ENCODE results near the gene ARL2BP. TPM values are rescaled to one million over a fixed set of nuclear protein-coding genes. Genes with fewer than 3 reads are reported as not detected.
A peak's percentile ranks its signal among the peaks of the same experiment; 100 is the strongest.

Gene ARL2BP
- total and polyA plus RNA-seq, 10 of the 15 experiments (the other 5 are each of a cell fraction or from before 2014, with no cell fraction given), result 12.5 to 56.6 (median 29.7) TPM

DNA sequence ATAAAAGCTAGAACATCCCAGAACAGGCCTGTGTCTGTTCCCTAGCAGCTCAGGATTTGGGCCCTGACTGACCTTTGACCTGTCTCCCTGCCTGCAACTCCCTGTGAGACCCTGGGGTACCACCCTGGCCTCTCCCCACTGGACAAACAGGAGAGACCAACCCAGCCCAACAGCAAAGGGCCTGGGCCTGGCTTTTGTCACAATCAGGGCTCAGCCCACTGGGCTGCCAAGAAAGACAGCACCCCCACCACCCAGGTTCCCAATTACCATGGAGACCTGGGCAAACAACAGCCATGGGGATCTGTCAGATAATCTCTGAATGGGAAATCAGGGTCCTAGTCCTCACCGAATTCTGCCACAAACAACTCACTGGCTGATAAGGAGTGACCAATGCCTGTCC is 28.3 kb downstream of the ARL2BP start:
- POLR2A ChIA-PET, result interaction anchor here (0.8 to 1.0 kb wide), 2 partner anchors 10 to 16 kb away, joined by 3 read pairs; no protein-coding TSS in a partner anchor
- intact Hi-C loops (cut with micrococcal nuclease; ENCODE audit: unreplicated experiment), result no loop called here
- TF ChIP-seq NR2F1 (conservative IDR thresholded peaks at IDR 0.05), result 0 out of 2 replicates have a peak, but pooled peaks have one; percentile 22
- no peak for TF ChIP-seq BCL3 (IDR thresholded peaks at IDR 0.05; ENCODE audit: borderline replicate concordance, insufficient read depth, low read depth, low read length, poor library complexity, severe bottlenecking)
- CTCF ChIA-PET, result no interaction called here
- SMC1A ChIA-PET (ENCODE audit: uncharacterized antibody, unreplicated experiment), result no interaction called here
- FAIRE-seq (no peak), ATAC-seq (no peak), DNase-seq (ENCODE audit: low read depth, low spot score) (no peak)
- no peaks in the 10 kb centered on the region for H3K27me3 ChIP-seq (replicated peaks in 1 of 2; ENCODE audit: control insufficient read depth in 2 of 2, insufficient read depth in 2 of 2, low read length in 1 of 2)
- no peaks in the 10 kb centered on the region for H3K4me1 ChIP-seq (ENCODE audit: control insufficient read depth, insufficient read depth, low read length)
- no TSS peak for BruUV-seq (replicated peaks)
- H3K4me2 ChIP-seq (ENCODE audit: control insufficient read depth, insufficient read depth), result no peak overlapping the region
- no peaks in the 10 kb centered on the region for H3K36me3 ChIP-seq (ENCODE audit: control insufficient read depth in 2 of 2, insufficient read depth in 2 of 2, low read length in 1 of 2)
- RAD21 ChIA-PET (ENCODE audit: unreplicated experiment), result no interaction called here
- WGBS (ENCODE audit: insufficient coverage, insufficient replicate concordance, low lambda C conversion rate, missing lambda C conversion rate), result 40% methylated on average over 1 of the region's 1 CpG
- no peak overlapping the region for H3K27ac ChIP-seq (ENCODE audit: control insufficient read depth, insufficient read depth)
- H3K9ac ChIP-seq (ENCODE audit: control insufficient read depth, insufficient read depth, low read length), result no peak overlapping the region
- H3K9me3 ChIP-seq (replicated peaks; ENCODE audit: control insufficient read depth, insufficient read depth, low read length), result no peaks in the 10 kb centered on the region
- H4K20me1 ChIP-seq (ENCODE audit: control insufficient read depth, insufficient read depth), result no peaks in the 10 kb centered on the region
- no peak overlapping the region for H3K4me3 ChIP-seq
- in situ Hi-C loops (cut with MboI), result no loop called here
- no peaks in the 10 kb centered on the region for H3K79me2 ChIP-seq (ENCODE audit: control insufficient read depth, insufficient read depth, low read length)
- H2AFZ ChIP-seq (ENCODE audit: control insufficient read depth, low read depth, low read length), result no peak overlapping the region

- Histone ChIP-seq H3K27me3 (replicated peaks in 1 of 2; ENCODE audit: control insufficient read depth in 2 of 2, insufficient read depth in 2 of 2, low read length in 1 of 2) (no peaks in the 10 kb centered on the region), H3K9me3 (replicated peaks; ENCODE audit: control insufficient read depth, insufficient read depth, low read length) (no peaks in the 10 kb centered on the region), H4K20me1 (ENCODE audit: control insufficient read depth, insufficient read depth) (no peaks in the 10 kb centered on the region), H3K9ac (ENCODE audit: control insufficient read depth, insufficient read depth, low read length) (no peak overlapping the region), H3K27ac (ENCODE audit: control insufficient read depth, insufficient read depth) (no peak overlapping the region), H3K36me3 (ENCODE audit: control insufficient read depth in 2 of 2, insufficient read depth in 2 of 2, low read length in 1 of 2) (no peaks in the 10 kb centered on the region), H3K4me1 (ENCODE audit: control insufficient read depth, insufficient read depth, low read length) (no peaks in the 10 kb centered on the region), H2AFZ (ENCODE audit: control insufficient read depth, low read depth, low read length) (no peak overlapping the region), H3K79me2 (ENCODE audit: control insufficient read depth, insufficient read depth, low read length) (no peaks in the 10 kb centered on the region), H3K4me3 (no peak overlapping the region), H3K4me2 (ENCODE audit: control insufficient read depth, insufficient read depth) (no peak overlapping the region)
- no peak for DNase-seq (ENCODE audit: low read depth, low spot score)
- 51% methylated on average over 5 of the region's 5 CpGs for WGBS (ENCODE audit: insufficient coverage, insufficient replicate concordance, low lambda C conversion rate, missing lambda C conversion rate)
- no peak for FAIRE-seq
- POLR2A ChIA-PET, result interaction anchor here (1.0 kb wide), 1 partner anchor 16 kb away, joined by 3 read pairs; no protein-coding TSS in a partner anchor
- no peak for TF ChIP-seq ZBTB4 (CRISPR knock-in tag; IDR thresholded peaks at IDR 0.05)
- no peak for TF ChIP-seq ATF7 (IDR thresholded peaks at IDR 0.05; ENCODE audit: low read depth)
- no peak for TF ChIP-seq MTA2 (IDR thresholded peaks at IDR 0.05; ENCODE audit: low read depth)
- TF ChIP-seq PBX3 (IDR thresholded peaks at IDR 0.05; ENCODE audit: insufficient replicate concordance, low read depth, low read length), result no peak
- CTCF ChIA-PET, result no interaction called here
- ATAC-seq, result no peak
- RAD21 ChIA-PET (ENCODE audit: unreplicated experiment), result interaction anchor here (0.6 kb wide), 1 partner anchor 318 kb away, joined by 3 read pairs; no protein-coding TSS in a partner anchor
- intact Hi-C loops (cut with micrococcal nuclease; ENCODE audit: unreplicated experiment), result no loop called here
- BruUV-seq (replicated peaks), result no TSS peak
- SMC1A ChIA-PET (ENCODE audit: uncharacterized antibody, unreplicated experiment), result no interaction called here
- in situ Hi-C loops (cut with MboI), result no loop called here
Measured at GRCh38 chr16:57273826-57274225, 28.8 kb downstream of the ARL2BP start.
